GM18870 (cell line): ENCODE measurements around the gene FGF9.

Experiments used
- ATAC-seq: cut with Tn5 transposase; IDR thresholded peaks from one replicate; pipeline ENCODE4 v1.9.1; 2021; ENCODE audit warnings: moderate library complexity; ENCODE audit not compliant: unreplicated experiment

The FGF9 gene

DNA sequence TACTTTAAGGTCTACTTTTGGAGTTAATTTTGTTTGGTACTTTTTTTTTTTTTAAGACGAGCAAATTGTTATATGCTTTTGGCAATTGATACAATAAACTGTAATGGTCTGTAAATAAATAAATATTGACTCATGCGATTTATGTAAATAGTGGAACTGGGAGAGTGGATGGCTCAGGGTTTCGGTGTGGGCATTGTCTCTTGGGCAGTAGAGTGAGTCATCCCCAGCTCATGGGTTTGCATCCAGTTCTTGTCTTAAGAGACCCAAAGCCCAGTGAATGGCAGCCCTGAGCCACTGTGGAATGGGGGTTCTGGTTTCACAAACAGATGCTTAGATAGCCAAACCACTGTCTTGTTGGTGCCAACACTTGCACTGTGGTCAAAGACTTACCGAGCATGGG is 33.0 kb downstream of the FGF9 start:
- ATAC-seq, result no peak

DNA sequence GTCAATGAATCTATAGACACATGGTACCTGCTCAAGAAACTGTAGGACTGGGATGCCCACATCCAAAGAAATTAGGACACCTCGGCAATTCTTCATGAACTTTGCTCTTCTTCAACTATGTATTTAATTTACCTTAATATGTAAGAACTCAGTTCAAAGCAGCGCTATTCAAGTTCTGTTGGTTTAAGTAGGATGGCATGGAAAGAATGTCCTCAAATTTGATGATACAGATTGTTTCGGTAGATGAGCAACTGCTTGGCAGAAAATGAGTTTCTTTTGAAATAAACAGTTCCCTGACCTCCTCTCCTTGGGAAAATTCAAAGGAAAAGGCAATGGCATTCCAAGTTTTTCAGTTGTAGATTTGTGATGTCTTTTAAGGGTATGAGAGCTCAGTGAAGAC is 36.7 kb downstream of the FGF9 start:
- no peak for ATAC-seq

DNA sequence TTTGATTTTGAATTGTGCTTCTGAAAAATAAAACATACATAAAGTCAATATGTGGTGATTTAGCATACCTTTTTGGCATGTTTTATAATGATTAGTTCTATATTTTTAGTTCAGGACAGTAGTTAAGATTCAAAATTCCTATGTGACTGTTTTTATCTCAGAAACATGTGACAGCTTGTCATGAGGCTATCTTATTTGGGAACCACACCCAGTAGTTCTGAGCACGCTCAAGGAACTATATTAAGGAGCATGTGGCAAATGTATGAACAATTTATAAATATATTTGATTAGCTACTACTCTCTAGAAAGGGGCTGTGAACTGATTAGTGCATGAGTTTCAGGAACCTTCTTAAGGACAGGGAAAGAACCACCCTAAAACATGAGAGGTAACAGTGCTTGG is 38.8 kb downstream of the FGF9 start:
- no peak for ATAC-seq

DNA sequence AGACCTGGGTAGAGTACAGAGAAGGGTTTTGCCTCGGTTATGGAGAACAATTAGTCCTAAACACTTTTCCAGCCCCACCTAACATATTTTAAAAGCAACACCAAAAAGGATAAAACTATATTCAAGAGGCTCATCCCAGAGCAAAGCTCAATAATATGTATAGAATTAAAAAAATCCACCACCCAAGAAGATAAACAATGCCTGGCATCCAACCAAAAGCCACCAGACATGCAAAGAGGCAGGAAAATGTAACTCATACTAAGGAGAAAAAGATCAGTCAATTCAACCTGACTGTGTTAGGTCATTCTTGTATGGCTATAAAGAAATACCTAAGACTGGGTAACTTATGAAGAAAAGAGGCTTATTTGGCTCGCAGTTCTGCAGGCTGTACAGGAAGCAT is 39.3 kb downstream of the FGF9 start:
- ATAC-seq, result no peak

DNA sequence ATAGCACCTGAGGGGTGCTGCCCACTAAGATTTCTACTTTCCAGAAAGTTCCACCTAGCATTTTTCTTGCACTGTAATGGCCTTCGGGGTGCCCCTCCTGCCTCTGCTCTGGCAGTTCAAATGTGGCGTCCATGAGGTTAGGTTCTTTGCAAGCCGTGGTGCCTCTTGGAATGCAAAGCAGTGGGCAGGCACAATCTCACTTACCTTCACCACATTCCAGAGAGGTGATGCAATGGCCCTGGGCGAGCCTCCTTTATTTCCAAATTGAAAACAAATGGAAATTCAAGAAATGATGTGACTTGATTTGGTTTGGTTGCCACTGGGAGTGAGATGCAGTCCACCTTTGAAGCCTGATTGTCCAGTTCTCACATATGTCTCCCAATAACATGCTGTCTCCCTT is 46.9 kb downstream of the FGF9 start:
- no peak for ATAC-seq

- no peak for ATAC-seq
These were observed 48.6 kb downstream of the FGF9 start for GRCh38 chr13:21719463-21719862.

- no peak for ATAC-seq
These were observed 53.1 kb downstream of the FGF9 start for GRCh38 chr13:21723807-21724505.

- ATAC-seq, result no peak
These were observed 59.5 kb downstream of the FGF9 start for GRCh38 chr13:21730186-21730880.

GRCh38 chr13:21733475-21734263 is 62.8 kb downstream of the FGF9 start:
- no peak for ATAC-seq

- ATAC-seq, result no peak
These were observed 64.1 kb downstream of the FGF9 start for GRCh38 chr13:21734961-21735360.

DNA sequence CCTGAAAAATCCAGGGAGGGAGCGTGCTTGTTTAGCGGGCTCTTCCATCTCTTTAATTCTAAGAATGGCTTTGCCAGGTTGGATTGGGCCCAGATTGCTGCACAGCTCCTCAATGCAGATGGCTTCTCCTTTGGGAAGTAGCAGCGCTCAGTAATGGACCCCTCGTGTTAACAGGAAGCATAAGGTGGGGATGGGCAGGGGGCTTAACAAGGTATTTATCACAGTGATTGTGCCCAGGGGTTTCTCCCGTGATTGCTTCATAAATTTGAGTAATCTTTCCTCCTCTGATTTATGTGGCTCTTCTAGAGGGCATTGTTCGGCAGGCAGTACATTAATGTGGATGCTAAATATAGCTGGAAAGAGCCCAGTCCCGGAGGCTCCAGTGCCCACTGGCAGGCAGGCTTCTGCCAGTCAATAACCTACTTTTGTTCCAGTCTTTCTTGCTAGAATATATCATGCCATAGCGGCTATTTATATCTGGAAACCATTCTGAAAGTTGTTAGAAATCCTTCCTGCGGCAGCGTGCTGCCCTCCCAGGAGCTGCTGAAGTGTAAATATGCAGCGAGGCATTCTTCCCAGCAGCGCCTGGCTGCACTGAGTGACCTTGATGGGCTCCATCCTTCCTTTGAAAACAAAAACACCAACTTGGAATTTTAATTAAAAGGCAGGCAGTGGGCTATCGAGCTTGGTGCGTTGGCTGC is 65.0 kb downstream of the FGF9 start:
- no peak for ATAC-seq

DNA sequence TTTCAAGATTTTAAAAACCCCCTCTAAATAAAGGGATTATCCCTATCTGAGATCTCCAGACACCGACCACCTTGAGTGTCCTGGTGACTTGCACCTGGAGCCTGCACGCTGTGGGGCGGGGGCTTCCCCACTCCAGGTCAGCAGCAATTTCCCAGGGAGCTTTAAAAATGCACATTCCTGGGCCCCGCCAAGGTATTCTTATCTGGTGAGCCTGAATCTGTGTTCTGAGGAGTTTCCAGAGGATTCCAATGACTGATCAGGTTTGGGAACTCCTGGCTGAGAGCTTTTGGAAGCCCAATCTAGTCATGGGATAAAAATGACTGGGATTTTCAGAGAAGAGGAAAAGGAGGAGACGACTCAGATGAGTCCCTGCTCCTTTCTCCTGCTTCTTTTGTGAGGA is 66.1 kb downstream of the FGF9 start:
- ATAC-seq, result no peak

DNA sequence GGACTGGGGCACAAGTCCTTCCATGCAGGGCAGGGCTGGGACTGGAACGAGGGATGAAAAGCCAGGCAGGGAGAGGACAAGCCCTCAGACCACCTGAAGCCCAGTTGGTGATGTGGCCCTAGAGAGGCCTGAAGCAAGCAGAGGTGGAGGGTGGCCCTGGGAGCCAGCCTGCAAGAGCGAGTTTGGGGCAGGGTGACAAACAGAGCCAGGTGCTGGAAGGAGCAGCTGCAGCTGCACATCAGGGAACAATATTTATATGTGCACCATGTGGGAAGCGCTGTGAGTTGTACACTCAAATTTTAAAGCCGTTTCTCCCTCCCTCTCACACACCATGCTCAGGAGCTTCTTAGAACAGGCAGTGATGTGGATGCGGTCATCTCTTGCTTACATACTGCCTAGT is 67.8 kb downstream of the FGF9 start:
- ATAC-seq, result no peak

GRCh38 chr13:21739771-21740170 is 68.9 kb downstream of the FGF9 start:
- no peak for ATAC-seq

GRCh38 chr13:21741396-21741979 is 70.6 kb downstream of the FGF9 start:
- no peak for ATAC-seq

DNA sequence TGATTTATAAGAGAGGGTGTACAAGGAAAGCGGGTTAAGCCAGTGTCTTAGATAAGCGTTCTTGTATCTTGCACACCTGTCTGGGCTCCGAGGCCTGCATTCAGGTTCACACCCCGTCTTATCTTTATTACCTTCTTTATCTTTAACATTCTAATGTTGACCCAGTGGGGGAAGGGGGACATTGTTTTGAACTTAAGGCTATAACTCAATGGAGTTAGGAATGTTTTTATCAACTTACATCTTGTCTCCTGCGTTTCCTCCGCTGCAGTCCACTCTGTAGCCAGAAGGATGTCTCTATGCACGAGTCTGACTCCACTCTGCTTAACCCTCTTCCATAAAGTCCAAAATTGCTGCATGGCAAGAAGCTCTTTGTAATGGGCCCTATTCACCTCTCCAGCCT is 71.2 kb downstream of the FGF9 start:
- no peak for ATAC-seq

GRCh38 chr13:21744149-21744548 is 73.3 kb downstream of the FGF9 start:
- no peak for ATAC-seq

DNA sequence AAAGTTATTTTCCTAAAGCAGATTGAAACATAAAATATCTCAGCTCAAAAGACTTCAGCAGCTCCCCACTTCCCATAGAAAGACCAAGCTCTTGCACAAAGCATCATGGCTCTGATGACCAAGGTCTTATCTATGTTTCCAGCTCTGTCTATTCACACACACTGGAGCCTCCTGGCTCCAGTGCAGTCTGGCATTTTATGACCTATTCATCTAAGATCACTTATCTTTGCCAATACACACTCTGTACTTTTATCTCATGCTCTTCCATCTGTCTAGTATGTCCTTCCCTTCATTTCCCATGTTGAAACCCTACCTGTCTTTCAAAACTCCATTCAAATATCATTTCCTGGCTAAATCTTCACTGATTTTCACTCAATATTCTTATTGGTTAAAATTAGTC is 74.4 kb downstream of the FGF9 start:
- ATAC-seq, result no peak

- no peak for ATAC-seq
These were observed 76.6 kb downstream of the FGF9 start for GRCh38 chr13:21747456-21747855.

GRCh38 chr13:21748166-21748565 is 77.3 kb downstream of the FGF9 start:
- ATAC-seq, result no peak

DNA sequence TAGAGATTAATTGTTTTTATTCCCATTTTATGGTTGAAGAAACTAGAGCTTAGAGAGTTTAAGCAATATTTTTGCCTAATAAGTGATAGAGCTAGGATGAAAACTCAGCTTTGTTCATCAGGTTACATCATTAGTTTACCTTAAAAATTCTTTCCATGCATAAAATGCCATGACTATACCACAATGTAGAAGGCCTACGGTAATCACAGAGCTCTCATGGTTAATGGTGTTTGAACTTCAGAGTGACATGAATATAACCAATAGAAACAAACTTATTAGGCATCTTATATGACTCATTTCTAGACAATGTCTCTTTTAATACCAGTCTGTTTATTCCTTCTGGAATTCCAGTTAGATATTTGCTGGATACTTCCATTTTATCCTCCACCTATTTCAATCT is 78.5 kb downstream of the FGF9 start:
- no peak for ATAC-seq
